HG03060 (cell line): ENCODE measurements around the gene TNNT2.

Source experiments
- ATAC-seq: cut with Tn5 transposase; IDR thresholded peaks from one replicate; pipeline ENCODE4 v1.9.1; 2021; ENCODE audit warnings: low read depth, moderate number of reproducible peaks; ENCODE audit not compliant: unreplicated experiment

TNNT2 gene

GRCh38 chr1:201404055-201404454, 26.6 kb upstream of the TNNT2 start:
- no peak for ATAC-seq

GRCh38 chr1:201403359-201403758, 25.9 kb upstream of the TNNT2 start:
- ATAC-seq, result no peak

DNA sequence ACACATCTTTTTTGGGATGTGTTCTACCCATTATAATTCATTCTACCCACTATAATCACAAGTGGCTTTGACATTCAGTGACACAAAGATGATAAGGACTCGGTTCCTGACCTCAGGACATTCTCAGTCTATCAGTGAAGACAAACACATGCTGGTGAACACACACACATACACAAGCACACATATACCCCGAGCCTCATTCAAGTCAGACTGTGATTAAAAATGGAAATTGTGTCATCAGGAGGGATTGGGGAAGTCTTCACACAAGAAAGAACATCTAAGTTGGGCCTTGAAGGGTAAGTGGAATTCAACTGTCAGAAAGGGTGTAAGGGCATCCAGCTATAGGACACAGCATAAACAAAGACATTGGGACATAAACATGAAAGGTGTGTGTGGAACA, 24.2 kb upstream of the TNNT2 start:
- ATAC-seq, result no peak

GRCh38 chr1:201400852-201401230, 23.4 kb upstream of the TNNT2 start:
- ATAC-seq, result no peak

DNA sequence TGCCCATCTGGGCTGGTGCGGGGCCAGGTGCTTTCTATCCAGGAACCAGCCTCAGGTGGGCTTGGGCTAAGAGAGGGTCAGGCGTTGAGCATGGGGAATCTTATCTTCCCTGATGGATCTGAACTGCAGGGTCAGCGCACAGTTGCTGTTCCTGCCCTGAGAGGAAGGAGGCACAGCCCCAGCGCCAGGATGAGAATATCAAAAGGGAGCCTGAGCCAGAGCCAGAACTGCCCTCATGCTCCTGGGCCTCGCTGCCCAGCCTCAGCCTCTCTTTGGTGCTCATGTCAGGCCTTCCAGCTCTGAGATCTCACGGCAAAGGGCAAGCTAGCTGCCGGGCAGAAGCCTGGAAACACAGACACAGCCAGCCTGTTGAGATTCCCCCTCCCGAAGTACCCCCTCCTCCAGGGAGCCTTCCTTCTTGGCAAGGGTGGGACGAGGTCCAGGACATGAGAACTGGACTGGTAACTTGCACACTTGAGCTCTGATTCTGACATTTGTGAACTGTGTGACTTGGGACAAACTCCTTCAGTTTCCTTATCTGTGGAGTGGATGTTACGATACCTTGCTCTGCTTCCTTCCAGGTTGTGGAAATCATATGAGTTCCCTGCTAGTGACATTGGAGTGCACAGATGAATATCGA, 22.9 kb upstream of the TNNT2 start:
- ATAC-seq, result no peak

DNA sequence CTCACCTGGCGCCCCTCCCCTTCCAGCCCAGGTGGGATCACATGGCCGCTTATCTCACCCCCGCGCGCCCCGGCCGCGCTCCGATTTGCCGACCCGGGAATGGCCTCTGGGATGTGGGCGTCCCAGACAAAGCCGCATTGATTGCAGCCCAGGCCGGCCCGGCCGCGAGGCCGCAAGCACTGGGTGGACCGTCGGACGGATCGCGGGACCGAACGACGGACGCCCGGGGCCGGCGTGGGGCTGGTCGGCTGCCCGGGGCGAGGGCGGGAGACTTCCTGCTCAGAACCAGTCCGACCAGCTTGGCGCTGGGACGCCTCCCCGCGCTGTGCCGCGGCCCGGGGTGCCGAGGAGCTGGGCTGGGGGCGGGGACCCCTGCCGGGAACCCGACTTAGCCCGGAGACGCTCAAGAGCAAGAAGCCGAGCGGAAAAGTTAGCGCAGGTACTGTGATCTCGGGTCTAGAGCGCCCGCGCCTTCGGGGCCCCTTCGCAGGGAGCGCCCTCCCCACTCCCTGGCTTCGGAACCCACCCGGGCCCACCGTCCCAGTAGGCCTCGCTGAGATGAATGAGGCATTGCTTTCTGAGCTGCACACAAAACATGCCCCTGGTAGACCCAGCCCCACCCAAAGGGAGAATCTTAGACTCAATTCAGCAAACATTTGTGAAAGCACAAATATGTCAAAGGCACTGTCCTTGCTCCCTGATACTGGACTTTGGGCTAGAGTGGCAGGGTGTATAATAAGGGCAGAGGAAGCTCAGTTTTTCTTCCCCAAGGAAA, 22.1 kb upstream of the TNNT2 start:
- no peak for ATAC-seq

DNA sequence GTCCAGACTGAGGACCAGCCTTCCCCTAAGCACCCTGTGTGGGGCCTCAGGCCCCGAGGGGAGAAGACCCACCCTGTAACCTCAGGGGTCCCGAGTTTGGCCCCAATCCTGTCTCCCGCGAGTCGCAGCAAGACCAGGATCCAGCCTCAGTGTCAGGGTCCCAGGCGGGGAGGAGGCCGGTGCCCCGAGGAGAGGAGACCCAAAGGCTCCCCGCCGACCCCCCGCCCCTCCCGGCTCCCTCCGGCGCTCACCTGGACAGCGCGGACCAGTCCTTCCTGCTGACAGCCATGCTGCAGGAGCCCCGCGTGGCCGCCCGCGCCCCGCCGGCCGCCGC, 21.5 kb upstream of the TNNT2 start, which contains the start of gene LAD1:
Gene LAD1, minus strand, starts transcription at position 307 of the 334 bp plus-strand sequence. Its CDS starts 18 bp downstream, at position 289.
- ATAC-seq, result no peak

GRCh38 chr1:201397675-201398074, 20.2 kb upstream of the TNNT2 start:
- ATAC-seq, result no peak

DNA sequence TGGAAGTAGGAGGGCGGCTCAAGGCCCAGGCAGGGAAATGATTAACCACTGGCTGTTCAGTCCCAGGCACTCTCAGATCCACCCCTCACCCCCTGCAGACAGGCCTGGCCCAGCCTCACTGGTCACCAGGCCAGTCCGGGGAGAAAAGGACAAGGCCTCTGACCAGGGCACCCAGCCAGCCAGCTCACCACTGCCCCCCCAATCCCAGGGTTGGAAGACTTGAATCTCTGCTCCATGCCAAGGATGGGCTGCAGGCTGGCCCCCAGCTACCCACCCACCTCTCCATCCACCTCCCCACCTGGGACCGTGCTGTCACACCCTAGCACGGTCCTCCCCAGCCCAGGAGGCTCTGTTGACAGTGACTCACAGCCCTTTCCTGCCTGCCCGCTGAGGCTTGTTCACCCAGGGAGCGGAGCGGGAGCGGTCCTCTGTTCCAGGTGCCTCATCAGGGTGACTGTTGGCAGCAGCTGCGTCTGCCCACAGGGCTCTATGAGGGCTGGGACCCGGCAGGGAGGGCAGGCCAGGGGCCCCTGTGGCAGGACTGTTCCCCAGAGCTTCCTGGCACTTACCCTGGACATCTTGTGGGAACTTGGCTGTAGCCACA, 19.5 kb upstream of the TNNT2 start:
- no peak for ATAC-seq

GRCh38 chr1:201395936-201396335, 18.5 kb upstream of the TNNT2 start:
- ATAC-seq, result no peak

DNA sequence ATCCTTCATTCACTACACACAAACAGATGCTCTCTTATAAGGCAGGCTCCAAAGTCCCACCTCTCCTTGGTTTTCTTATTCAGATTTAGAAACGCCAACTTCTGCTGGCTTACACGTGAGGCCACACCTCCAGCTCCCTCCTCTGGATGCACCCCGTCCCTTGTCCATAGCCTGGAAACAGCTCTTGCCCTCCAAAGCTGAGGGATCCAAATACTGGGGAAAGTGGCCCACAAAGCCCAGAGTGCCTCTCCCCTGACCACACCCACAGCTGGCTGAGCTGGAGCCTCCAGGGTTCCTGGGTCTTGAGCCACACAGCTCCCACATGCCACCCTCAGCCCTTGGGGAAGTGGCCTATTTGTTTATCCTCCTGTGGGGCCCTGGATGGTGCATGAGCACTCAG, 17.1 kb upstream of the TNNT2 start:
- no peak for ATAC-seq

DNA sequence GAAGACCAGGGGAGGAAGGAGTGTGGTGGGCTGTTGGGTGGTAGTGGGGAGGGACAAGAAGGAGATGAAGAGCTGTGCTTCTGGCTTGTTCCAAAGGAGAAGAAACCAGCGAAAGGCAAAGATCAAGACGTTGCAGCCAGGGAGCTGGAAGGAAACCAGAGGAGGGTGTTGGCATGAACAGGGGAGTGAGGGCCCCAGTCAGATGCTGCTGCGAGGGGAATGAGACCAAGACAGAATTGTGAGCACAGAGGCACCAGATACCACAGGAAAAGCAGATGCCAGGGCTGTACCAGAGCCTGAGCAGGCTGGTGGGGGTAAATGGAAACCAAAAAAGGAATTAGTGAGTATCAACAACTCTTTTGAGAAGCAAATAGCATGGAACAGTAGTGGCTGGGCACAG, 15.6 kb upstream of the TNNT2 start:
- ATAC-seq, result no peak

DNA sequence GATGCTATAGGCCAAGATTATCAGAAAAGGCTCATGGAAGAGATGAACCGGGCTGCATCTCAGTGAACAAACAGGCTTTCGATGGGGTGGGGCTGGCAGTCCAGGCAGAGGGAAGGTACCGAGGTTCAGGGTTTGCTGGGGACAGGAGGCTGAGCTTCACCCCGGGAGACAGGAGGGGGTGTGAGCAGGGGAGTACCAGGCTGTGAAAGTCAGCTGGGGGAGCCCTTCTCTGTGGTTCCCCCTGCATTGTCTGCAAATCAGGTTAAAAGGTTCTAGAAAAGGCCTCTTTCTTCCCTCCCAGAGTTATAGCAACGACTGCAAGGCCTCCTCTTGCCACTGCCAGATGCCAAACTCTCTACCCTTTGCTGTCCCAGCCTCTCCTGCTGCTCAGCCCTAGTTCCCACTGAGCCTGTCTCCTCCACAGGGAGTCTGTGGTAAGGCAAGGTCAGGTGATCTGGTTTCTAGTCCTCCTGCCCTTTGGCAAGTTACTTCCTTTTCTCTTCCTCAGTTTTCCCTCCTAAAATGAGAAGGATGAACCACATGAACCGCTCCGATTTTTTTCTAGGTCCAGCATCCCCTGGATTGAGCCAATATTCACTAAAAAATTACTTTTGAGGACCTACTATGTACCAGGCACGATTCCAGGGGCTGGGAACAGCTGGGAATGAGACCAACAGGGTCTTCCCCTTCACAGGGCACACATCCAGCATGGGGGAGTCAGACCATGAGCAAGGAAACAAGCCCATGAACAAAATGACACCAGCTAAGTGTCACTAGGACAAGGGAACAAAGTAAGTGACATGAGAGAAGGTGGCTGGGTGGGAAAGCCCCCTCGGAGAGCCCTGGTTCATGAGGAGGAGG, 14.4 kb upstream of the TNNT2 start:
- ATAC-seq, result no peak

GRCh38 chr1:201391225-201391624, 13.7 kb upstream of the TNNT2 start:
- no peak for ATAC-seq

- no peak for ATAC-seq
Observed at GRCh38 chr1:201389051-201389450, 11.6 kb upstream of the TNNT2 start.

DNA sequence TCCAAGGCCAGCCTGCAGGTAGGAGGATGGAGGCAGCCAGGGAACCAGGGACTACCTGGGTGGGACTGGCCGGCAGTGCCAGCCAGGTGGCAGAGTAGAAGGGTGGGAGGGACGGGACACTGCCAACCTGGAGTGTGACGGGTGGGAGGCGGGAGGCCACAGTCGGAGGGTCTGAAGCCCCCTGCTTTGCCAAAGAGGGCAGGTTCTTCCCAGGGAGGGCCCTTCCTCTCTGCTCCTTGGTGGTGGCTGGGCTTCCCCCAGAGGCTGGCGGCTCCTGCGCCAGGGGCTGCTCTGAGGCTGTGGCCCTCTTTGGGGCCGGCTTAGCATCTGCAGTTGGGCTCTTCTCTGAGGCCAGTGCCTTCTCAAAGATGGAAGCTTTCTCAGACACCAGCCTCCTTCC, 8.7 kb upstream of the TNNT2 start:
- ATAC-seq, result no peak

DNA sequence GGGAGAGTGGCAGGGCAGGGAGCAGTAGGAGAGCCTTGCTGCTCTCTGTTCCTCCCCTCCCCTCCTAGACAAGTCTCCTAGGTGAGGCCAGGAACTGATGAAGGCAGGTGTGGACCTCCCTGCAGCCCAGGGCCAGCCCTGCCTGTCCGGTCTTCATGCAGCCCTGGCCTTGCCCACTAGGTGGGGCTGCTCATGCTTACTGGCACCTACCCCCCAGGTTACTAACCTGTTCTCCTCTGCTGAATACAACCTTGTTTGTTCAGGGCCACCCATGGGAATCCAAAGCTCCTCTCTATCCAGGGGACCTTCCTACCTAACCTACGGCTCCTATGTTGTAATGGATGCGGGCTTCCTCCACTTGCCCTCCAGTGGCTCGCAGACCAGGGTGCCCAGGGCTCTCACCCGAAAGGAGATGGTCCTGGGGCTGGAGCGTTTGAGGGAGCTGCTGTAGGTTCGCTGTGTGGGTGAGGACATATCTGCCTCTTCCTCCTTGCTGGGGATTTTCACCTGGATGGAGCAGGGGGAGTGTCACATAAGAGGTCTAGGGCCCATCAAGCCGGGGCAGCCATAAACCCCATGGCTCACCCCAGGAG, 7.9 kb upstream of the TNNT2 start:
- no peak for ATAC-seq

- no peak for ATAC-seq
Observed at GRCh38 chr1:201384406-201384782, 6.9 kb upstream of the TNNT2 start.

GRCh38 chr1:201383647-201384405, 6.3 kb upstream of the TNNT2 start:
- ATAC-seq, result no peak

DNA sequence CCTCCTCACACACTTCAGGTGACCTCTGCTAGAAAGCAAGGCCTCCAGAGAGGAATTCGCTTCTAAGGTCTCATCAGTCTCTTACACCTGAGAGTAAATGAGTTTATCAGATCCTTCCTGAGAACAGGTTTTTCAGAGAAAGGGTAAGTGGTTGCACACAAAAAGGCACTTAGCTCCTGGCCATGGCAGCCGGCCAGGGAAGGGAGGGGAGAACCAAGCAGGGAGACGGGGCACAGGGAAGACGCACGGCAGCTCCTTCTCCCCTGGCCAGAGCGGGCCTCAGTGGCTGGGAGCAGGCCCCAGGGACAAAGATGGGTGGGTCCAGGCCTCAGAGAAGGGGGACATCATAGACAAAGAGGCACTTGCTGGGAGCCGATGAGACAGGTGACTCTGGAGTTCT, 3.6 kb upstream of the TNNT2 start:
- ATAC-seq, result no peak
